Measurements from ENCODE around the gene NOVA2.
"Not testable (repeated sequence)": the region's sequence is repeated elsewhere in the genome, so short reads cannot be mapped to it uniquely, and the experiment has no call there.

NOVA2 gene

DNA sequence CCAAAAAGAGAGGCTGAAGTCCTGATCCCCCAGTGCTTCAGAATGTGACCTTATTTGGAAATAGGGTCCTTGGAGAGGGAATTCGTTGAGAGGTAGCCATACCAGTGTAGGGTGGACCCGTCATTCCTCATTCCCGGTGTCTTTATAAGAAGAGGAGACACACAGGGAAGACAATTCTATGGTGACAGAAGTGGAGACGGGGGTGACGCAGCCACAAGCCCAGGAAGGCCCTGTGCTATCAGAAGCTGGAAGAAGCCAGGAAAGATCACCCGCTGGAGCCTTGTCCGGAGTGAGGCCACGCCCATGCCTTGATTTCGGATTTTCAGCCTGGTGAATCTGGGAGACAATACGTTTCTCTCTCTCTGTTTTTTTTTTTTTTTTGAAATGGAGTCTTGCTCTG, 68.7 kb downstream of the NOVA2 start:
- DNase-seq (no peak), ATAC-seq (no peak)
- Mint-ChIP-seq H3K4me1 (peaks cover 19% of the 10 kb centered on the region), H3K4me3 (no peak overlapping the region), H3K27me3 (peaks cover 7% of the 10 kb centered on the region), H3K9me3 (no peaks in the 10 kb centered on the region), H3K27ac (no peak overlapping the region), H3K36me3 (ENCODE audit: low read depth) (peaks cover 2% of the 10 kb centered on the region)

DNA sequence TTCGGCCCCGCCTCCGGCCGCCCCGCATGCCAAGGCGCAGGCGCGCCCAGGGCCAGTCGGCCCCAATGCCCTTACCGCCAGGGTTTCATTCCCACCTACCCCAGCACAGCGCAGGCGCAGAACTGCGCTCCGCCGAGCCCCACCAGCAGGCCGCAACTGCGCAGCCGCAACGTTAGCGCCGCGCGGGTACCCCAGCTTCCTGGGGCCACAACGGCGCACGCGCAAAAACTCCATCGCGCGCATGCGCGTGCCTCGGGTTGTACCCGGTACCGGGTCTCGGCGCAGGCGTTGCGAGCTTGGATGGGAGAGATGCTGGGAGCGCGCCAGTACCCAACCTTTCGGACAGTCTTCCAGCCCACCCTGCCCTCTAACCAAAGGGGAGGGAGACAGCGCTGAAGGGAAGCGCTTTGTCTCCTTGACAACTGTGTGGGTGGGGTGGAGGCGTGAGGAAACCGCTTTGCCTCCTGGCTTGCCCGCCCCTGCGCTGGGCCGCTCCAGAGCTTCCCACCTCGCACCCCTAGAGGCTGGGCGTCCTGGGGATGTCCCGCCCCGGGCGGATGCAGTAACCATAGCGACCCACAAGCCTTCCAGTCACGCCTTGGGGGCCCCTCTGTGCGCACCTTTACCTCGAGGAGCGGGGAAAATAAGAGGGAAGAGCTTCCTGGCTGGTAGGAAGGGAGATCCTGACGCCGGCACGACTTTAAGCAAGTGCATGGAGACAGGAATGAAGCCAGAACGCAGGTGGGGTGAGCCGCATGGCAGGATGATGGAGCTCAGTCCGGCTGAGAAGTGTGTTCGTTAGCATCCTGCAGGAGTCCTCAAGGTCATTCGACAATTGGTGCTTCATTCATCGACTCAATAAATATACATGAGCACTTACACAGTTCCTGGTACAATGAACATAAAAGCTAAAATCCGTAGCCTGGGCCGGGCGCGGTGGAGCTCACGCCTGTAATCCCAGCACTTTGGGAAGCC, 70.7 kb downstream of the NOVA2 start:
- H3K9me3 Mint-ChIP-seq, result no peaks in the 10 kb centered on the region
- H3K36me3 Mint-ChIP-seq (ENCODE audit: low read depth), result peaks cover 12% of the 10 kb centered on the region
- H3K27ac Mint-ChIP-seq, result peak overlapping the region; percentile 90
- ATAC-seq, result peak; percentile 94
- DNase-seq, result peak; percentile 100
- peaks cover 19% of the 10 kb centered on the region for H3K4me1 Mint-ChIP-seq
- peak overlapping the region; percentile 90 for H3K4me3 Mint-ChIP-seq
- H3K27me3 Mint-ChIP-seq, result peaks cover 4% of the 10 kb centered on the region

DNA sequence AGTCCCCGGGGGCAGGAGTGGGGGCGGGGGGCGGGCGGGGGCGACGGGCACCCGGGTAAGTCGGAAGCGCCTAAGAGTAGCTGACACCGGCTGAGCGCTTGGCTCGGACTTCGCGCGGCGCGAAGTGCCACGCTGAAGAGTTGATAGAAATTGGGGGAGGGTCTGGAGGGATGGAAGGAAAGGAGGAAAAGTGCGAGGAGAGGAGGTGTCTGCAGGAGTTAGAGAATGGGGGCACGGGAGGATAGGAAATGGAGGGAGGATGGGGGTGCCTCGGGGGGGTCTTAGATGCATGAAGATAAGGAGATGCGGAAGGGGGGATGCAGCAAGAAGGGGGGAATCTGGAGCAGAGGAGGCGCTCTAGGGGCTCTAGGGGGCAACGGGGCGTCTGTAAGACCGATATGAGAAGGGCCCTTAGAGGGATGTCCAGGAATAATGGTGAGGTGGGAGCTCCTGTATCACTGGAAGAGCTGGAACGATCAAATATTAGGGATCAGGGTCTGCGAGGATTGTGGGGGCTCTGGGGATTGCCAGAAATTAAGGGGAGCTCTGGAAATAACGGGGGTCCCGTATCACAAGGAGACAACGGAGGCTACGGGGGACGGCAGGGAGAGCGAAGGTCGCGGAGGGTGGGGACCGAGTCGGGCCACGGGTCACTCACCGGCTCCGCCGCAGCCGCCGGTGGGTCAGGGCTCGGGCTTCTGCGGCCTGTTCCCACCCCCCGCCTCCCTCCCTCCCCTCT, 71.6 kb downstream of the NOVA2 start, which contains the start of gene MYPOP:
Gene MYPOP (minus strand): TSS at position 702 of the 739 bp plus-strand sequence. CDS start 840 bp downstream, outside the sequence.
- Mint-ChIP-seq H3K27ac (peak within 1 kb of the TSS; percentile 90), H3K27me3 (peaks cover 4% of the 10 kb centered on the region), H3K36me3 (ENCODE audit: low read depth) (peaks cover 12% of the 10 kb centered on the region), H3K9me3 (no peaks in the 10 kb centered on the region), H3K4me3 (peak within 1 kb of the TSS; percentile 90), H3K4me1 (peaks cover 19% of the 10 kb centered on the region)
- no peak for ATAC-seq
- no peak for DNase-seq

DNA sequence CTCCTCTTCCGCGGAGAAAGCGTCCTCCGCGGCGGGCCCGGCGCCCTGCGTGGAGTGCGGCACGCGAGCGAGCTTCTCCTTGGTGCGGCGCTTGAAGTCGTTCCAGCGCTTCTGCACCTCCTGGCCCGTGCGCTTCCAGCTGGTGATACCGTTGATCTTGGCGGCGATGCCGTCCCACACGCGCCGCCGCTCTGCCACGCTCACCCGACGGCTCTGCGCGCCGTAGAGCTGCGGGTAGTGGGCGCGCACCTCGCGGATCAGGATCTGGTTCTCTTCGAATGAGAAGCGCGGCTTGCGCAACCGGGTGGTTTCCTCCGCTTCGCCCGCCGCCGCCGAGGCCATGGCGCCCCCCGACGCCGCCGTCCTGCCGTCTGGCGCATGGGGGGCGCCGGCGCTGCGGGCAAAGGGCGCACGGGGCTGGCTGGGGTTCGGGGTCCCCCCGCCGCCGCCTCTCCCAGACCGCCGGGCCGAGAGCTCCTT, 72.2 kb downstream of the NOVA2 start:
- Mint-ChIP-seq H3K27me3 (peaks cover 4% of the 10 kb centered on the region), H3K4me1 (peaks cover 19% of the 10 kb centered on the region), H3K36me3 (ENCODE audit: low read depth) (peaks cover 12% of the 10 kb centered on the region), H3K9me3 (no peaks in the 10 kb centered on the region), H3K4me3 (peak overlapping the region; percentile 90), H3K27ac (no peak overlapping the region)
- ATAC-seq, result no peak
- DNase-seq, result peak; percentile 46

DNA sequence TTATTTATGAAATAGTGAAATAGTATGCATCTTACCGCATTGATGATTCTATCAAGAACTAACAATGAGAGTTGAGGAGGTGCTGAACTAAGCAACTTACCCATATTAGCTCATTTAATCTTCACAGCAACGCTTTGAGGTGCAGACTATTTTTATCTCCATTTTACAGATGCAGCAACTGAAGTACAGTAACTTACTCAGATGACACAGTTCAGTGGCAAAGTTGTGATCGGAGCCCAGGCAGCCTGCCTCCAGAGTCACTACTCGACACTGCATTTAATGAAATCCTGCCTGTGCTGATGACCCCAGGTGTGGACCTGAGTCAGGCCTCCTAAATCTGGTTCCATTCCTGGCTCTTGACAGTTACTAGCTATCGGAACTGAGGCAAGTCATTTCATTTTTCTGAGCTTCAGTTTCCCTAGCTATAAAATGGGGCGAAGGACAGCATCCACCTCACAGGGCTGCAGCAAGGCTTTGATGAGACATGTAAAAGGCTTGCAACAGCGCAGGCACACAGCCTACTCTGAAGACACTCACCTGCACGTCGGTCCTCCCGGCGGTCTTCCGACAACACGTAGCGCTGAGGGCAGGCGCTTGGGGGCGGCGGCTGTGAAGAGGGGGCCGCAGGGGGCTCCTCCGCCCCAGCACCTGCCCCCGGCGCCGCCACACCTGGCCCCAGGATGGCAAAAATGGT, 72.8 kb downstream of the NOVA2 start:
- Mint-ChIP-seq H3K9me3 (no peaks in the 10 kb centered on the region), H3K4me3 (peak overlapping the region; percentile 37), H3K36me3 (ENCODE audit: low read depth) (peaks cover 12% of the 10 kb centered on the region), H3K27ac (no peak overlapping the region), H3K4me1 (peaks cover 19% of the 10 kb centered on the region), H3K27me3 (peaks cover 3% of the 10 kb centered on the region)
- DNase-seq (no peak), ATAC-seq (no peak)

DNA sequence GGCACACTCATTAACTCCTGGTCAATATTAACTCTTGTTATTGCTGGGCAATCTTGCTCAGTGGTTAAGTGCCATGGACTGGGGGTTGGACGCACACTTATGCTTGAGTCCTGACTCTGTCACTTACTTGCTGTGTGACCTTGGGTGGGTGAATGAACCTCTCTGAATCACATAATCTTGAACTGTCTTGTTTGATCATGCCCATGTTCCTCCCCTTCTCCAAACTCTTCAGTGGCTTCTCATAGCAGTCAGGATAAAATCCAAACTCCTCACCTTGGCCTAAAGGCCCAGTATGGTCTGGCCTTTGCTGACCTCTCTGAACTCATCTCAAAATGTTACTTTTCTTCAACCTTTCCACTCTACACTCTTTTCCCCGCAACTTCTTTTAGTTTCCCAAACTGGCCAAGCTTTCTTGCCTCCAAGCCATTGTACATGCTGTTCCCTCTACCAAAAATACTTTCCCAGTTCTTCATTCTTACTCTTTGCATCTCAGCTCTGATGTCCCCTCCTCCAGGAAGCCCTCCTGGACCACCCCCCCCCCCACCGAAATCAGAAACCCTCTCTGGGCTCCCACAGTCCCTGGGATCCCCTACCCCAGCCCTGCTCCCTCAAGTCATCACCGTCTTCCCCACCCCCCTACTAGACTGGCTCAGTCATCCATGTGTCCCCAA, 73.6 kb downstream of the NOVA2 start:
- Mint-ChIP-seq H3K4me1 (peaks cover 19% of the 10 kb centered on the region), H3K9me3 (no peaks in the 10 kb centered on the region), H3K27me3 (peaks cover 2% of the 10 kb centered on the region), H3K4me3 (no peak overlapping the region), H3K36me3 (ENCODE audit: low read depth) (peaks cover 12% of the 10 kb centered on the region), H3K27ac (no peak overlapping the region)
- ATAC-seq (no peak), DNase-seq (no peak)

DNA sequence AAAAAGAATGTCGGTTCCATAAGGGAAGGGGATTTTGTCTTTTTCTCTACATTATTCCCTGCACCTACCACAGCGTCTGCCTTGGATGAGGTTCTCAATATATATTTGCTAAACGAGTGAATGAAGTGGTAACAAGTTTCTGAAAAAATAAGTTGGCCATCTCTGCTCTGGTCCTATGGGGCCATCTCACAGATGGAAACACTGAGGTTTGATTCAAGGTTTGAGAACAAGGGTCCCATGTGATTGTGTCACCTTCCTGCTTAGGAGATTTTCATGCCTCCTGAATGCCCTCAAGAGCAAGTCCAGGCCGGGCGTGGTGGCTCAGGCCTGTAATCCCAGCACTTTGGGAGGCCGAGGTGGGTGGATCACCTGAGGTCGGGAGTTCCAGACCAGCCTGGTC, 74.4 kb downstream of the NOVA2 start:
- no peak for DNase-seq
- peaks cover 12% of the 10 kb centered on the region for H3K36me3 Mint-ChIP-seq (ENCODE audit: low read depth)
- no peaks in the 10 kb centered on the region for H3K9me3 Mint-ChIP-seq
- ATAC-seq, result no peak
- no peak overlapping the region for H3K4me3 Mint-ChIP-seq
- peaks cover 19% of the 10 kb centered on the region for H3K4me1 Mint-ChIP-seq
- peaks cover 2% of the 10 kb centered on the region for H3K27me3 Mint-ChIP-seq
- H3K27ac Mint-ChIP-seq, result no peak overlapping the region

DNA sequence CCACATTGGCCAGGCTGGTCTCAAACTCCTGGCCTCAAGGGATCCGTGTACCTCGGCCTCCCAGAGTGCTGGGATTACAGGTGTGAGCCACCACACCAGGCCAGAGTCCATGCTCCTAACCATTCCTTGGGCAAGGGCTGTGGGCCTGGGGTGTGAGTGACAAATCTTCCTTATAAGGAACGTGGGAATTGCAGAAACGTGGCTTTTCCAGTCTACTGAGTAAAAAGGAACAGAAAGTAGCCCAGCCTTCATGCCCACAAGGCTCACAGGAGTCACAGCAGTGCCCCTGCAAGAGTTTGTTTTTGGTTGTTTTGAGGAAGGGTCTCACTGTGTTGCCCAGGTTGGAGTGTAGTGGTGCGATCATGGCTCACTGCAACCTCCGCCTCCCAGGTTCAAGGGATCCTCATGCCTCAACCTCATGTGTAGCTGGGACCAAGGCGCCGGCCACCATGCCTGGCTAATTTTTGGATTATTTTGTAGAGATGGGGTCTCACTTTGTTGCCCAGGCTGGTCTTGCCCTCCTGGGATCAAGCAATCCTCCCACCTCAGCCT, 76.3 kb downstream of the NOVA2 start:
- ATAC-seq (no peak), DNase-seq (no peak)
- H3K9me3 Mint-ChIP-seq, result no peaks in the 10 kb centered on the region
- H3K4me3 Mint-ChIP-seq, result no peak overlapping the region
- peaks cover 12% of the 10 kb centered on the region for H3K36me3 Mint-ChIP-seq (ENCODE audit: low read depth)
- peaks cover 14% of the 10 kb centered on the region for H3K4me1 Mint-ChIP-seq
- no peaks in the 10 kb centered on the region for H3K27me3 Mint-ChIP-seq
- H3K27ac Mint-ChIP-seq, result no peak overlapping the region

DNA sequence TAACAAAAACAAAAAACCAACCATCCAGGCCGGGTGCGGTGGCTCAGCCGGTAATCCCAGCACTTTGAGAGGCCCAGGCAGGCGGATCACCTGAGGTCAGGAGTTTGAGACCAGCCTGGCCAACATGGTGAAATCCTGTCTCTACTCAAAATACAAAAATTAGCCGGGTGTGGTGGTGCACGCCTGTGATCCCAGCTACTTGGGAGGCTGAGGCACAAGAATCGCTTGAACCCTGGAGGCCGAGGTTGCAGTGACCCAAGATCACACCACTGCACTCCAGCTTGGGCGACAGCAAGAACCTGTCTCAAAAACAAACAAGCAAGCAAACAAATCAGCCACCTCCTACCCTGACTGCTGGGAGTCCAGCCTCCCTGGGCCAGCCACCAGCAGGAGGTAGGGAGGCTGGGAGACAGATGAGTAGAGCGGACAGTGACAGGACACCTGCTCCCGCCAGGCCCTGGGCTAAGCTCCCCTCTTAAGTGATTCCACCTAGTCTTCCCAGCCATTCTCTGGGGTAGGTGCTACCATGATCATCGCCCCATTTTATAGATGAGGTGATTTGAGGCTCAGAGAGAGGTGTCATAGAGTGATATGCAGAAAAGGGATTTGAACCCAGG, 77.6 kb downstream of the NOVA2 start:
- not testable (repeated sequence) for H3K4me3 Mint-ChIP-seq, H3K4me1 Mint-ChIP-seq, H3K27me3 Mint-ChIP-seq, DNase-seq, H3K9me3 Mint-ChIP-seq, ATAC-seq, H3K27ac Mint-ChIP-seq
- H3K36me3 Mint-ChIP-seq (ENCODE audit: low read depth), result peaks cover 12% of the 10 kb centered on the region

DNA sequence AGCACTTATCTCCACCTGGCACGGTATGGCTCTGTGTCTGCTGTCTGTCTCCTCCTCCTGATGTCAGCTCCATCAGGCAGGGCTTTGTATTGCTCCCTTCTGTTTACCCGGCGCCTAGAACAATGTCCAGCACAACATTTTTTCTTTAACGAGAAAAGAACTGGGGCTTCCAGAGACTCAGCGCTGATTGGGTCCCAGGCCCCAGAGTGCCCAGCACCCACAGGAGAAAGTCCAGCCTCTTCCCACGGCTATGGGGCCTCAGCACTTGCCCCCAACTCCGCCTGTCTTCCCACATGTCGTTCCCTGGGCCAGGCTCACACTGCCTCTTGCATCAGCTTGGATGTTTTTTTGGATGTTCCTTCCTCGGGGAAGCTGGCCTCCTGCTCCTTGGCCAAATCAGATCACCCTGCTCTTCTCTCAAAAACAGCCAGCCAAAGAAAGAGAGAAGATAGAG, 78.1 kb downstream of the NOVA2 start:
- DNase-seq (no peak), ATAC-seq (no peak)
- H3K27ac Mint-ChIP-seq, result no peak overlapping the region
- peaks cover 3% of the 10 kb centered on the region for H3K4me1 Mint-ChIP-seq
- H3K4me3 Mint-ChIP-seq, result no peak overlapping the region
- H3K36me3 Mint-ChIP-seq (ENCODE audit: low read depth), result peaks cover 12% of the 10 kb centered on the region
- H3K27me3 Mint-ChIP-seq, result no peaks in the 10 kb centered on the region
- no peaks in the 10 kb centered on the region for H3K9me3 Mint-ChIP-seq

DNA sequence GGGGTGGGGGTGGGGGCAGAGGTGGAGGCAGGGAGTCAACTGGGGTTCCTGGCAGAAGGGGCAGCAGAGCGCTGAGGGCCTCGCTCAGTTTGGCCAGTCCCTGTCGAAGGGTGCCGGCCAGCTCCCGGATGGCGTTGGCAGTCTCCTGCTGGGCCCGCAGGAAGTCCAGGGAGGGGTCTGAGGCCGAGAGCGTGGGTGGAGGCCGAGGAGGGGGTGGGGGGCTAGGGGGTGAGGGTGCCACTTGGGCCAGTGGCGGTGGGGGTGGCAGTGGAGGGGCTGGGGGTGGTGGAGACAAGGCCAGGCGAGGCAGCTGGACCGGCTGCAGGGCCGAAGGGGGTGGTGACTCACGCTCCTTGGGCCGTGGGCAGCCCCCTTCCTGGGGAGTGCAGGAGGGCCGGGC, 82.8 kb downstream of the NOVA2 start:
- Mint-ChIP-seq H3K9me3 (no peaks in the 10 kb centered on the region), H3K4me3 (no peak overlapping the region), H3K27ac (no peak overlapping the region), H3K27me3 (no peaks in the 10 kb centered on the region), H3K36me3 (ENCODE audit: low read depth) (no peaks in the 10 kb centered on the region), H3K4me1 (peaks cover 7% of the 10 kb centered on the region)
- ATAC-seq (no peak), DNase-seq (no peak)

DNA sequence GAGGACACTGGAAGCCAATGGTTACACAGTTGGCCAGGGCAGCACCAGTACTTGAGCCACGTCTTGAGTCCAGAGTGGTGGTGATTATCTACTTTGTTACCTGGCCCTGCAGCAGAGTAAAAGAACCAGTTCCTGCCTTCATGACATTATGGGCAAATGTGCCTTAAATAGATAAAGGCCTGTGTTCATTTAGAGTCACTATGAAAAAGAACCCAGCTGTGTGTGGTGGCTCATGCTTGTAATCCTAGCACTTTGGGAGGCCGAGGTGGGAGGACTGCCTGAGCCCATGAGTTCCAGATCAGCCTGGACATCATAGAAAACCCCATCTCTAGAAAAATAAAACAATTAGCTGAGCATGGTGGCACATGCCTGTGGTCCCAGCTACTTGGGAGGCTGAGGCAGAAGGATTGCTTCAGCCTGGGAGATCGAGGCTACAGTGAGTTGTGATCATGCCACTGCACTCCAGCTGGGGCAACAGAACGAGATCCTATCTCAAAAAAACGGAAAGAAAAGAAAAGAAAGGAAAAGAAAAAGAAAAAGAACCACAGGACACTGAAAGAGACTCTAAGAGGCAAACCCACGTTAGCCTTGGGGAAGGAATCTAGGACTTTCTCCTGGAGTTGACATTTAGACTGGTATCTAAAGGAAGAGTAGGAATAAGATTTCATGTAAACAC, 84.3 kb downstream of the NOVA2 start:
- Mint-ChIP-seq H3K4me3 (no peak overlapping the region), H3K9me3 (no peaks in the 10 kb centered on the region), H3K4me1 (peaks cover 12% of the 10 kb centered on the region), H3K27ac (no peak overlapping the region), H3K27me3 (no peaks in the 10 kb centered on the region), H3K36me3 (ENCODE audit: low read depth) (no peaks in the 10 kb centered on the region)
- DNase-seq (no peak), ATAC-seq (no peak)

DNA sequence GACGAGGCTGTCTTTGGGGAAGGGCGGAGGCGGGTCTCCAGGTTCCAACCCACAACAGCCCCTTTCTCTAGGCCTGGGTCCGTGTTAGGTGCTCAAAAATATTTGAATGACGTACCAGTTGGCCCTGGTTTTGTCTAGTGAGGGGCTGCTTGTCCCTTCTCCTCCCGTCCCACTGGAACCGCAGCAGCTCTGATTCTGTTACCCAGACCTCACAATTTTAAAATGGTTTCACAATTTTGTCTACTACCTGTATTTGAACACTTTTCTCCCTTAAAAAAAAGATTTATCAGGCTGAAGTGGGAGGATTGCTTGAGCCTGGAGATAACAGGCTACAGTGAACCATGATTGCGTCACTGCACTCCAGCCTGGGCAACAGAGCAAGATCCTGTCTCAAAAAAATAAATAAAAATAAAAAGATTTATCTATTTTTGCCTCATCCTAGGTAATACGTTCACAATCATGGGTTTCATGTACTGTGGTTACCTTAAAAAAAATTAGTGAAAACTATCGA, 86.4 kb downstream of the NOVA2 start:
- ATAC-seq (no peak), DNase-seq (no peak)
- H3K36me3 Mint-ChIP-seq (ENCODE audit: low read depth), result peaks cover 2% of the 10 kb centered on the region
- peaks cover 22% of the 10 kb centered on the region for H3K4me1 Mint-ChIP-seq
- no peaks in the 10 kb centered on the region for H3K9me3 Mint-ChIP-seq
- H3K27me3 Mint-ChIP-seq, result no peaks in the 10 kb centered on the region
- peak overlapping the region; percentile 85 for H3K4me3 Mint-ChIP-seq
- peak overlapping the region; percentile 90 for H3K27ac Mint-ChIP-seq

All from activated naive CD8-positive, alpha-beta T cell treated with anti-CD3 and anti-CD28 coated beads, Interleukin-2, amount 50 U/mL, for 24 hours (primary cell).